ENCODE data around the gene SMARCB1.

SMARCB1 gene

DNA sequence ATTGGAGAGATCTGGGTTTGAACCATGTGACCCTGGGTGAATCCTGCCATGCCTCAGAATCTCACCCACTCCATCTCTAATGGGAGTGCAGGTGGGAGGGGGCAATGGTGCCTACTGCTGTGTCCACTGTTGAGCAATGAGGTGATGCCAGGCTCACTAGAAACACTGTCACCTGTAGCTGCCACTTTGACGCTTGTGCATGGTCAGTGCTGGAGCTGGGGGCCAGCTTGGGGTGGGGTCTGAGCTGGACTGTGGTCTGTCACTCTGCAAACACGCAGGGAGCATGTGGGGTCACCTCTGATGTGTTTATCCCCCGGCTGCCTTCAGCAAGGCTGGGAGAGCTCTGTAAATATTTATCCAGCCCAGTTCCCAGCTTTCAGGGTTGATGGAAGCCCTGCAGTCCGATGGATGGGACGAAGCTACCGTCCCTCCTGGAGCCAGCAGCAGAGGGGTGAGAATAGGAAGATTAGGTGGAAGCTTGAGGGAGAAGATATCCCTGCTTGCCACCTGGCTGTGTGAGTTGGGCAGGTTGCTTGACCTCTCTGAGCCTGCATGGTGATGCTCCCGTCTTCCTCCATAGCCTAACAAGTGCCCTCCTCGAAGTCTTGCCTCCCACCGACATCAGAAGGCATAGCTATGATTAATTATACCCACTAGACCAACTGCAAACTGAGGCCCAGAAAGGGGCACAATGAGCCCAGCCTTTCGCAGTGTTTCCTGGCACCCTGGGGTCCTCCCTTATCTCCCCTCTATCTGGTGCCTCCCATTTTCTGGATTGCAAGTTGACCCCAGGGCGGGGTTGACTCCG lies 12.4 kb upstream of the SMARCB1 start:
- TF ChIP-seq EZH2 (IDR thresholded peaks at IDR 0.05; ENCODE audit: borderline replicate concordance, low read length), result no peak
- TF ChIP-seq, protein P1, sequence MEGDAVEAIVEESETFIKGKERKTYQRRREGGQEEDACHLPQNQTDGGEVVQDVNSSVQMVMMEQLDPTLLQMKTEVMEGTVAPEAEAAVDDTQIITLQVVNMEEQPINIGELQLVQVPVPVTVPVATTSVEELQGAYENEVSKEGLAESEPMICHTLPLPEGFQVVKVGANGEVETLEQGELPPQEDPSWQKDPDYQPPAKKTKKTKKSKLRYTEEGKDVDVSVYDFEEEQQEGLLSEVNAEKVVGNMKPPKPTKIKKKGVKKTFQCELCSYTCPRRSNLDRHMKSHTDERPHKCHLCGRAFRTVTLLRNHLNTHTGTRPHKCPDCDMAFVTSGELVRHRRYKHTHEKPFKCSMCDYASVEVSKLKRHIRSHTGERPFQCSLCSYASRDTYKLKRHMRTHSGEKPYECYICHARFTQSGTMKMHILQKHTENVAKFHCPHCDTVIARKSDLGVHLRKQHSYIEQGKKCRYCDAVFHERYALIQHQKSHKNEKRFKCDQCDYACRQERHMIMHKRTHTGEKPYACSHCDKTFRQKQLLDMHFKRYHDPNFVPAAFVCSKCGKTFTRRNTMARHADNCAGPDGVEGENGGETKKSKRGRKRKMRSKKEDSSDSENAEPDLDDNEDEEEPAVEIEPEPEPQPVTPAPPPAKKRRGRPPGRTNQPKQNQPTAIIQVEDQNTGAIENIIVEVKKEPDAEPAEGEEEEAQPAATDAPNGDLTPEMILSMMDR (IDR thresholded peaks at IDR 0.05; ENCODE audit: low read length), result no peak
- Histone ChIP-seq H3K27ac (ENCODE audit: low read depth, low read length, poor library complexity, severe bottlenecking) (no peak overlapping the region), H3K4me3 (ENCODE audit: low read depth, low read length, poor library complexity, severe bottlenecking) (no peak overlapping the region), H3K27me3 (ENCODE audit: insufficient read depth, low read length) (0 out of 2 replicates have a peak, but pooled peaks cover 4% of the 10 kb centered on the region), H3K9me3 (ENCODE audit: low read length) (no peaks in the 10 kb centered on the region), H4K20me1 (ENCODE audit: insufficient read depth, low read length) (no peaks in the 10 kb centered on the region), H3K9ac (ENCODE audit: low read length) (no peak overlapping the region), H2AFZ (ENCODE audit: low read length) (no peak overlapping the region), H3K4me2 (ENCODE audit: low read length) (no peak overlapping the region), H3K9me2 (ENCODE audit: low read depth, low read length) (no peaks in the 10 kb centered on the region), H3K79me2 (ENCODE audit: insufficient read depth, low read length) (no peaks in the 10 kb centered on the region), H3F3A (ENCODE audit: insufficient read depth, low read length) (no peaks in the 10 kb centered on the region), H3K4me1 (ENCODE audit: insufficient read depth, low read length, severe bottlenecking) (peaks cover 23% of the 10 kb centered on the region), H3K36me3 (ENCODE audit: insufficient read depth, low read length) (no peaks in the 10 kb centered on the region)

DNA sequence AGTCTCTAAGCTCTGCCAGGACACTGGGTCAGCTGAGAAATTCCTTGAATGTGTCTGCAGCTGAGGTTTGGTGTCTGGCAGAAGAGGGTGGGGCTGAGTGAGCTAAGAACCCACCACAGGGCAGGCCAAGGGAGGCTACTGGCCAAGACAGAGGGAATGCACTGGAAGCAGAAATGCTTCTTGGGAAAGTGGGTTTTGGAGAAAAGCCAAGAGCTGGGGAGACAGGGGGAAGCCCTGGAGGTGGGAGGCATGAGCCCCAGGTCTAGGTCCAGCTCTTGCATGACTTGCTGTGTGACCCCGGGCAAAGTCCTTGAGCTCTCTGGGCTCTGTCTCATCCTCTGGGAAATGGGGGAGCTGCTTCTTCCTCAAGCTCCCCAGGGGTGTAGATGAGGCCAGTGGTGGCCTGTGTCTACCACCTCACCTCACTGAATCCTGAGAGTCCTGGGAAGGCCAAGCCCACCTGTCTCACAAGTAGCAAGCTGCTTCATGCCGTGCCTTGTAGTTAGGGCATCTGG lies 11.8 kb upstream of the SMARCB1 start:
- H3K4me1 ChIP-seq (ENCODE audit: insufficient read depth, low read length, severe bottlenecking), result peaks cover 16% of the 10 kb centered on the region
- no peaks in the 10 kb centered on the region for H3K36me3 ChIP-seq (ENCODE audit: insufficient read depth, low read length)
- H3K27me3 ChIP-seq (ENCODE audit: insufficient read depth, low read length), result 0 out of 2 replicates have a peak, but pooled peaks cover 4% of the 10 kb centered on the region
- no peaks in the 10 kb centered on the region for H4K20me1 ChIP-seq (ENCODE audit: insufficient read depth, low read length)
- TF ChIP-seq, protein P1 (IDR thresholded peaks at IDR 0.05; ENCODE audit: low read length), result no peak
- no peak for TF ChIP-seq EZH2 (IDR thresholded peaks at IDR 0.05; ENCODE audit: borderline replicate concordance, low read length)
- H3K9me2 ChIP-seq (ENCODE audit: low read depth, low read length), result no peaks in the 10 kb centered on the region
- no peak overlapping the region for H3K4me2 ChIP-seq (ENCODE audit: low read length)
- no peaks in the 10 kb centered on the region for H3K79me2 ChIP-seq (ENCODE audit: insufficient read depth, low read length)
- no peaks in the 10 kb centered on the region for H3F3A ChIP-seq (ENCODE audit: insufficient read depth, low read length)
- H3K9me3 ChIP-seq (ENCODE audit: low read length), result no peaks in the 10 kb centered on the region
- no peak overlapping the region for H2AFZ ChIP-seq (ENCODE audit: low read length)
- no peak overlapping the region for H3K4me3 ChIP-seq (ENCODE audit: low read depth, low read length, poor library complexity, severe bottlenecking)
- no peak overlapping the region for H3K9ac ChIP-seq (ENCODE audit: low read length)
- H3K27ac ChIP-seq (ENCODE audit: low read depth, low read length, poor library complexity, severe bottlenecking), result no peak overlapping the region

DNA sequence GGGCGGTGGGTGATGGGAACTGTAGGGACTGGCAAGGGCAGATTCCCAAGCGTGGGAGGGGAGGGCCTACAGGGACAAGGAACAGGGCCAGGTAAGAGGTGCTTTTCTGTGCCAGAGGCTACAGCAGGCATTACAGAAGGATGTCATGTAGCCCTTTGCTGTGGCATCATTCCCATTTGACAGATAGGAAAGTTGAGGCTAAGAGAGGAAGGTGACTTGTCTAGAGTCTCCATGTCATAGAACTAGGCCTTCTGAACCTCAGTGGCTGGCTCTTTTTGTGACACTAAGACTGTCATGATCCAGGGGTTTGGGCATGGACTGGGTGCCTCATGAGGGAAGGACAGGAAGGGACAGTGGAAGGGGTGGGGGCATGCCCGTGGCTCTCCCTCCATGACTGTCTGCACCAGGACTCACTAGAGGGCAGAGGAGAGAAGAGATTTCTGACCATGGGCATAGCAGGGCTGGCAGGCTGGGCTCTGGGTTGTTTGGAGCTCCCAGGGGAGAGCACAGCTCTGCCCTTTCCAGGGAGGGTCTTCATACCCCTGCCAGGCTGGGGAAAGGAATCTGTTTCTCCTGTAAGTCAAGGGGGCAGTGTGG lies 10.9 kb upstream of the SMARCB1 start:
- Histone ChIP-seq H3F3A (ENCODE audit: insufficient read depth, low read length) (no peaks in the 10 kb centered on the region), H3K79me2 (ENCODE audit: insufficient read depth, low read length) (no peaks in the 10 kb centered on the region), H2AFZ (ENCODE audit: low read length) (no peak overlapping the region), H3K36me3 (ENCODE audit: insufficient read depth, low read length) (no peaks in the 10 kb centered on the region), H3K27me3 (ENCODE audit: insufficient read depth, low read length) (0 out of 2 replicates have a peak, but pooled peaks cover 4% of the 10 kb centered on the region), H4K20me1 (ENCODE audit: insufficient read depth, low read length) (no peaks in the 10 kb centered on the region), H3K4me2 (ENCODE audit: low read length) (no peak overlapping the region), H3K4me1 (ENCODE audit: insufficient read depth, low read length, severe bottlenecking) (peaks cover 15% of the 10 kb centered on the region), H3K4me3 (ENCODE audit: low read depth, low read length, poor library complexity, severe bottlenecking) (no peak overlapping the region), H3K9me2 (ENCODE audit: low read depth, low read length) (no peaks in the 10 kb centered on the region), H3K27ac (ENCODE audit: low read depth, low read length, poor library complexity, severe bottlenecking) (no peak overlapping the region), H3K9me3 (ENCODE audit: low read length) (no peaks in the 10 kb centered on the region), H3K9ac (ENCODE audit: low read length) (no peak overlapping the region)
- TF ChIP-seq, protein P1 (IDR thresholded peaks at IDR 0.05; ENCODE audit: low read length), result peak; percentile 26; the same call in 1 of the 2 replicates
- TF ChIP-seq EZH2 (IDR thresholded peaks at IDR 0.05; ENCODE audit: borderline replicate concordance, low read length), result no peak

All from OCI-LY1 (cell line).